ENCODE results near the gene NCF4.

Gene NCF4

GRCh38 chr22:36864454-36865215 lies 3.8 kb downstream of the NCF4 start:
- Mint-ChIP-seq H3K27me3 (no peaks in the 10 kb centered on the region), H3K9me3 (peaks cover 4% of the 10 kb centered on the region in 2 donors), H3K36me3 (peaks cover 40 to 54% of the 10 kb centered on the region in 2 donors), H3K4me3 (peak overlapping the region; percentile 54 to 64), H3K27ac (peak overlapping the region; percentile 94), H3K4me1 (peaks cover 65 to 85% of the 10 kb centered on the region in 2 donors)
- DNase-seq, result no peak
- no peak for ATAC-seq (replicated peaks)

GRCh38 chr22:36865346-36865745 lies 4.5 kb downstream of the NCF4 start:
- Mint-ChIP-seq H3K9me3 (peaks cover 3 to 4% of the 10 kb centered on the region in 2 donors), H3K27me3 (no peaks in the 10 kb centered on the region), H3K4me3 (peak overlapping the region; percentile 54 to 64), H3K36me3 (peaks cover 42 to 49% of the 10 kb centered on the region in 2 donors), H3K4me1 (peaks cover 58 to 78% of the 10 kb centered on the region in 2 donors), H3K27ac (peak overlapping the region; percentile 94)
- ATAC-seq (replicated peaks), result no peak
- peak; percentile 44 for DNase-seq

DNA sequence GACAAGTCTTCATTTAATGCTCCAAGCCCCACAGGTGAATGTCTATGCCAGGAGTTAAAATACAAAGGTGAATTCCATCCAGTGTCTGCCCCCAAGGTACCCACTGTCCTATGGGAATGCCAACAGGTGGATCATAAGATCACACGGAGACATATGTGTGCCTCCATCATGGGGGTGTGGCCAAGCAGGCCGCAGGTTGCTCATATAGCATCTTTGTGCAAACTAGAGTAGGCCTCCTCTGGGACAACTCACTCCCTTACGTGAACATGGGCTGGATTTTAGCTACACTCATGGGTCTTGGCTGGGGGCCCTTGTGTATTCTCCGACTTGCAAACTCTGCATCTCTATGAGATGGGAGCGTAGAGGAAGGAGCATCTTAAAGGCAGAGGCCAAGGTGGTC lies 6.9 kb downstream of the NCF4 start:
- ATAC-seq (replicated peaks) (no peak), DNase-seq (no peak)
- H3K27ac Mint-ChIP-seq, result no peak overlapping the region
- peaks cover 3 to 4% of the 10 kb centered on the region in 2 donors for H3K9me3 Mint-ChIP-seq
- H3K4me1 Mint-ChIP-seq, result peaks cover 44 to 60% of the 10 kb centered on the region in 2 donors
- H3K36me3 Mint-ChIP-seq, result peaks cover 51 to 63% of the 10 kb centered on the region in 2 donors
- H3K4me3 Mint-ChIP-seq, result no peak overlapping the region
- no peaks in the 10 kb centered on the region for H3K27me3 Mint-ChIP-seq

- DNase-seq (no peak), ATAC-seq (replicated peaks) (no peak)
- Mint-ChIP-seq H3K4me3 (no peak overlapping the region), H3K4me1 (peaks cover 48 to 60% of the 10 kb centered on the region in 2 donors), H3K27ac (no peak overlapping the region), H3K9me3 (peaks cover 4% of the 10 kb centered on the region in 2 donors), H3K27me3 (no peaks in the 10 kb centered on the region), H3K36me3 (peaks cover 58 to 72% of the 10 kb centered on the region in 2 donors)
These were observed 7.9 kb downstream of the NCF4 start for GRCh38 chr22:36868546-36869181.

DNA sequence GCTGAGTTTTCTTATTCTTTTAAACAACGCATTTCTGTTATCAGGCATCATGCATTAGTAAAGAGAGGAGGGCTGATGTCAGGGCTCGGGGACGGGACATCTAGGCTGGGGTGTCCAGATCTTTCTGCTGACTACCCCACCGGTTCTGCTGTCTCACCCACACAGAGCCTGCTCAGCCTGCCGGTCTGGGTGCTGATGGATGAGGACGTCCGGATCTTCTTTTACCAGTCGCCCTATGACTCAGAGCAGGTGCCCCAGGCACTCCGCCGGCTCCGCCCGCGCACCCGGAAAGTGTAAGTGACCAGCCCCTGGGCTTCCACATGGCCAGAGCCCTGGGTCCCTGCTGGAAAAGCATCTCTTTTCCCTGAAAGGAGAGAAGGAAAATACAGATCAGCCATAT lies 9.4 kb downstream of the NCF4 start:
- ATAC-seq (replicated peaks) (no peak), DNase-seq (no peak)
- H3K9me3 Mint-ChIP-seq, result peaks cover 0 to 2% of the 10 kb centered on the region in 2 donors
- peaks cover 45 to 63% of the 10 kb centered on the region in 2 donors for H3K36me3 Mint-ChIP-seq
- H3K4me3 Mint-ChIP-seq, result no peak overlapping the region
- H3K27me3 Mint-ChIP-seq, result no peaks in the 10 kb centered on the region
- peaks cover 41 to 55% of the 10 kb centered on the region in 2 donors for H3K4me1 Mint-ChIP-seq
- H3K27ac Mint-ChIP-seq, result no peak overlapping the region

DNA sequence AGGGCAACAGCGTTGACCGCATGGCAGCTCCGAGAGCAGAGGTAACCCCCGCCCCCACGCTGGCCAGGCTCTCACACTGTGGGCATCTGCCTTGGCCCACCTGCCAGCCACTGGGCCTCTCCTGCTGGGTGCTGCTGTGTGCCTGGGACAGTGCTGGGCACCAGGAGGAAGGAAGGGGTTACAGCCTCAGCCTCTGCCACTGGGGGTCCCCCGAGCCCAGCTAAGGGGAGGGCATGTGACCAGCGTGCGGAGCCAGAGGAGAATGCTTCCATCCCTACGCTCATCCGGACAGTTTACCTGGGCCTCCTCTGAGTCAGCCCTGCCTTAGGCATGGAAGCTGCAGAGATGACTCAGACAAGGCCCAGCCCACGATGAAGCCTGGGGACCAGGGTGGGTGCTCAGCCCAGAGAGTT lies 10.9 kb downstream of the NCF4 start:
- H3K4me1 Mint-ChIP-seq, result peaks cover 29 to 41% of the 10 kb centered on the region in 2 donors
- DNase-seq (no peak), ATAC-seq (replicated peaks) (no peak)
- H3K27ac Mint-ChIP-seq, result peak overlapping the region; percentile 56
- H3K36me3 Mint-ChIP-seq, result peaks cover 38 to 60% of the 10 kb centered on the region in 2 donors
- H3K9me3 Mint-ChIP-seq, result peaks cover 0 to 2% of the 10 kb centered on the region in 2 donors
- no peak overlapping the region for H3K4me3 Mint-ChIP-seq
- H3K27me3 Mint-ChIP-seq, result no peaks in the 10 kb centered on the region

DNA sequence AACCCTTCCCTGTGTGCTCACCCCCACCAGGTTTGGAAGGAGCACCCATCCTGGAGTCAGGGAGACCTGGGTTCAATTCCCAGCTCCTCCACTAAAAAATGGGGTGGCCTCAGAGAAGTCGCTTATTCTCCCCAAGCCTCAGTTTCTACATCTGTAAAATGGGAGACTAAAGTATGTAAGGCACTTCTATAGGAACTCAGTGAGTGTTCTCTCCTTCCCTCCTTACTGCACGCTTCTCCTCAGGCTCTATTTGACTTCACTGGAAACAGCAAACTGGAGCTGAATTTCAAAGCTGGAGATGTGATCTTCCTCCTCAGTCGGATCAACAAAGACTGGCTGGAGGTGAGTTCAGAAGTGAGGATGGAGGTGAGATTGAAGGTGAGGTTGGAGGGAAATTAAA lies 11.3 kb downstream of the NCF4 start:
- Mint-ChIP-seq H3K4me3 (no peak overlapping the region), H3K9me3 (peaks cover 0 to 2% of the 10 kb centered on the region in 2 donors), H3K36me3 (peaks cover 38 to 60% of the 10 kb centered on the region in 2 donors), H3K27ac (peak overlapping the region; percentile 56), H3K4me1 (peaks cover 25 to 37% of the 10 kb centered on the region in 2 donors), H3K27me3 (no peaks in the 10 kb centered on the region)
- no peak for DNase-seq
- ATAC-seq (replicated peaks), result no peak

GRCh38 chr22:36872866-36873498 lies 12.2 kb downstream of the NCF4 start:
- Mint-ChIP-seq H3K9me3 (peaks cover 0 to 2% of the 10 kb centered on the region in 2 donors), H3K4me1 (peaks cover 23 to 31% of the 10 kb centered on the region in 2 donors), H3K27ac (peak overlapping the region; percentile 63), H3K4me3 (no peak overlapping the region), H3K36me3 (peaks cover 43 to 63% of the 10 kb centered on the region in 2 donors), H3K27me3 (no peaks in the 10 kb centered on the region)
- no peak for DNase-seq
- ATAC-seq (replicated peaks), result no peak

GRCh38 chr22:36873614-36874308 lies 13.0 kb downstream of the NCF4 start:
- Mint-ChIP-seq H3K27ac (peak overlapping the region; percentile 91), H3K36me3 (peaks cover 48 to 66% of the 10 kb centered on the region in 2 donors), H3K27me3 (no peaks in the 10 kb centered on the region), H3K4me3 (no peak overlapping the region), H3K9me3 (peaks cover 0 to 2% of the 10 kb centered on the region in 2 donors), H3K4me1 (peaks cover 20 to 26% of the 10 kb centered on the region in 2 donors)
- DNase-seq (peak; percentile 55), ATAC-seq (replicated peaks) (peak; percentile 95 to 98)

DNA sequence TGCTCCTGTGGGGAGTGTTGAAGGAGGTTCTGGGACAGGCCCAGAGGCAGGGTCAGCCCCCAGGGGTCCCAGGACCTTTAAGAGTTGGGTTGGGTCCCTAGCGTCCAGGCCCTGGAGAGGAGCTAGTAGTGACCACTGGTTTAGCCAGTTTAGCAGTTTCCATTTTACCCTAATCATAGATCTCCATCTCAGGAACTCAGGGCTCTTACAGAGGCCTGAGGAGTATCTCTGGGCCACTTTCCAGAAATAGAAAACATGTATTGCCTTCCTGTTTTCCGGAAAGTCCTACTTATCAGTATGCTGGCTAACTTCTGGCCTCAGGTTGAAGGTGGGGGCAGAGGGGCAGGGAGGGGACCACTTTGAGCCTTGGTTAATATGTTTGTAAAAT lies 13.5 kb downstream of the NCF4 start:
- DNase-seq (no peak), ATAC-seq (replicated peaks) (peak in 1 of 2 donors; percentile 6)
- Mint-ChIP-seq H3K36me3 (peaks cover 52 to 71% of the 10 kb centered on the region in 2 donors), H3K9me3 (peaks cover 2 to 4% of the 10 kb centered on the region in 2 donors), H3K27ac (peak overlapping the region; percentile 91), H3K4me1 (peaks cover 20 to 26% of the 10 kb centered on the region in 2 donors), H3K27me3 (no peaks in the 10 kb centered on the region), H3K4me3 (no peak overlapping the region)

GRCh38 chr22:36874736-36875135 lies 13.9 kb downstream of the NCF4 start:
- no peak for ATAC-seq (replicated peaks)
- Mint-ChIP-seq H3K27ac (peak overlapping the region; percentile 91), H3K4me1 (peaks cover 20 to 26% of the 10 kb centered on the region in 2 donors), H3K36me3 (peaks cover 52 to 76% of the 10 kb centered on the region in 2 donors), H3K27me3 (no peaks in the 10 kb centered on the region), H3K4me3 (no peak overlapping the region), H3K9me3 (peaks cover 2 to 8% of the 10 kb centered on the region in 2 donors)
- no peak for DNase-seq

DNA sequence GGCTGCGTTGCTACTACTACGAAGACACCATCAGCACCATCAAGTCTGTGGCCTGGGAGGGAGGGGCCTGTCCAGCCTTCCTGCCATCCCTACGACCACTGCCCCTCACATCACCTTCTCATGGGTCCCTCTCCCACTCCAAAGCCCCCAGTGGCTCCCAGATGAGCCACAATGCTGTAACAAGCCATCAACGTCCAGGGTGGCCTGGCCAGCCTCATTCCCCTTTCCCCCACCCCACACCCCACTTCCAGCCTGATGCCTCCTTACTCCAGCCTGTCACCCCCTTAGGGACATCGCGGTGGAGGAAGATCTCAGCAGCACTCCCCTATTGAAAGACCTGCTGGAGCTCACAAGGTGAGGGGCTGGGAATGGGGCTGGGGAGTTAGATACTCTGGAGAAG lies 14.9 kb downstream of the NCF4 start:
- Mint-ChIP-seq H3K9me3 (peaks cover 9 to 16% of the 10 kb centered on the region in 2 donors), H3K27me3 (no peaks in the 10 kb centered on the region), H3K4me1 (peaks cover 22 to 26% of the 10 kb centered on the region in 2 donors), H3K27ac (peak overlapping the region; percentile 28), H3K4me3 (no peak overlapping the region), H3K36me3 (peaks cover 47 to 79% of the 10 kb centered on the region in 2 donors)
- DNase-seq (no peak), ATAC-seq (replicated peaks) (no peak)

GRCh38 chr22:36879775-36880174 lies 19.0 kb downstream of the NCF4 start:
- Mint-ChIP-seq H3K27me3 (no peaks in the 10 kb centered on the region), H3K4me3 (no peak overlapping the region), H3K4me1 (peaks cover 4 to 10% of the 10 kb centered on the region in 2 donors), H3K27ac (no peak overlapping the region), H3K36me3 (peaks cover 41 to 60% of the 10 kb centered on the region in 2 donors), H3K9me3 (peaks cover 21 to 27% of the 10 kb centered on the region in 2 donors)
- no peak for ATAC-seq (replicated peaks)
- DNase-seq, result no peak

All from stimulated activated naive B cell treated with anti-CD40 and anti-IgM and Interleukin-4, amounts not matched to agents 10 μg/mL and 1 μg/mL and 100 μg/mL, for 72 hours (primary cell).